HG03045 (cell line): ENCODE results near the gene TULP4.
"Not testable (repeated sequence)": the region's sequence is repeated elsewhere in the genome, so short reads cannot be mapped to it uniquely, and the experiment has no call there.

ENCODE experiments used
- ATAC-seq: cut with Tn5 transposase; IDR thresholded peaks from one replicate; pipeline ENCODE4 v1.9.1; 2021; ENCODE audit warnings: mild to moderate bottlenecking, moderate library complexity; ENCODE audit not compliant: unreplicated experiment

TULP4 gene

GRCh38 chr6:158324136-158324535 is 11.9 kb downstream of the TULP4 start:
- no peak for ATAC-seq

DNA sequence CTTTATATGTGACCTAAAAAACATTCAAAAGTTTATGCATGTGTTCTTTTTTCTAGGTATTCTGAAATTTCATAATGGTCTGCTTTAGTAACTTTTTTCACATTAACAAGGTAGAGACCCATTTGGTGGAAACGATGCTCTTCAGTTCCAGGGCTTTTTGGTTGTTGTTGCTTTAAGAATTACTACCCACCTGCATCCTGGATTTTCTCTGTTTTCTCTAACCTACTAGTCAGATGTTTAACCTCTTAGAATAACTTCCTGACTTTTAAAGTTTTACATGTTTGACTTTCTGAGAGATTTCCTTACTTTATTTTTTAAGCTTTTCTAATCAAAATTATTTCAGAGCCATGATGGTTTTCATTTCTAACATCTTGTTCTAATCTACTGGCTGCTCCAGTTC is 14.9 kb downstream of the TULP4 start:
- no peak for ATAC-seq

GRCh38 chr6:158328952-158329351 is 16.7 kb downstream of the TULP4 start:
- no peak for ATAC-seq

GRCh38 chr6:158329531-158329930 is 17.3 kb downstream of the TULP4 start:
- ATAC-seq = no peak

- no peak for ATAC-seq
Observed at GRCh38 chr6:158330016-158330415, 17.8 kb downstream of the TULP4 start.

DNA sequence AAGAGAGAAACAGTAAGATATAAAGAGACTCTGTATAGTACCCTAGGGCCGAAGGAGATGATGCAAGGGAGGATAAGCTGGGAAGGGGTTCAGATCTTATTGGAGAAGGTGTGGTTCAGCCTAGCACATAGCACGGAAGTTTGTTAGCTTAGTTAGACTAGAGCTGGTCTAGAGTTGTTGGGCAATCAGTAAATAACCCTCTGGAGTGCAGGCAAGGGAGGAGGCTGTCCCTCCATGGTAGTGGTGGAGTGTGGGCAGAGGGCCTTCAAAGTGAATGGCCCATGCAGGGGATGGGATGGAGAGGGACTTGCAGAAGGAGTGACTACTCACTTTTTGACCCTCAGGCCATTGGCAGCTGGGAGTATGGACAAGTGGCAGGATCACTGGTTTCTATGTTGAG is 20.0 kb downstream of the TULP4 start:
- no peak for ATAC-seq

DNA sequence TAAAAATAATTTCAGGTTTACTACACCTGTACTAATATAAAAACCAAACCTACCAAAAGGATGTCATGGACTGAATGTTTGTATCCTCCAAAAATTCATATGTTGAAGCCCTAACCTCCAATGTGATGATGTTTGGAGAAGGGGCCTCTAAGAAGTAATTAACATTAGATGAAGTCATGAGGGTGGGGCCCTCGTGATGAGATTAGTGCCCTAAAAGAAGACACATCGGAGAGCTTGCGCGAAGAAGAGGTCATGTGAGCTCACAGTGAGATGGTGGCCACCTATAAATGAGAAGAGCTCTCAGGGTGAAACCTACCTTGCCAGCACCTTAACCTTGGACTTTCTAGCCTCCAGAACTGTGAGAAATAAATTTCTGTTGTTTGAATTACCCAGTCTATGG is 20.8 kb downstream of the TULP4 start:
- ATAC-seq = no peak

GRCh38 chr6:158334534-158334933 is 22.3 kb downstream of the TULP4 start:
- ATAC-seq = no peak

DNA sequence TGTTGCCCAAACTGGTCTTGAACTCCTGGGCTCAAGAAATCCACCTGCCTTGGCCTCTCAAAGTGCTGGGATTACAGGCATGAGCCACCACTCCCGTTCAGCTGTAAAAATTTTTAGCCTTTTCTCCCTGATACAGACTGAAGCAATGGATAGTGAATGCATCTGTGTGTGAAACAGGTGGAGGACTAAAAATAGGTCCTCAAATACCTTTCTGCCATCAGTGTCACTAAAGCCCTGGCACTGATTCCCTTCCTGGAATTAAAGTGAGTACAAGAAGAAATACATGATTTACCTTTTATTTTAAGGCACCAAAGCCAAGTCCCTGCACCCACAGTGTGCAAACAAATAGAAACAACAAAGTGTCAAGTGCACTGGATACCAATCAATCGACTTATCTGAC is 25.1 kb downstream of the TULP4 start:
- no peak for ATAC-seq

DNA sequence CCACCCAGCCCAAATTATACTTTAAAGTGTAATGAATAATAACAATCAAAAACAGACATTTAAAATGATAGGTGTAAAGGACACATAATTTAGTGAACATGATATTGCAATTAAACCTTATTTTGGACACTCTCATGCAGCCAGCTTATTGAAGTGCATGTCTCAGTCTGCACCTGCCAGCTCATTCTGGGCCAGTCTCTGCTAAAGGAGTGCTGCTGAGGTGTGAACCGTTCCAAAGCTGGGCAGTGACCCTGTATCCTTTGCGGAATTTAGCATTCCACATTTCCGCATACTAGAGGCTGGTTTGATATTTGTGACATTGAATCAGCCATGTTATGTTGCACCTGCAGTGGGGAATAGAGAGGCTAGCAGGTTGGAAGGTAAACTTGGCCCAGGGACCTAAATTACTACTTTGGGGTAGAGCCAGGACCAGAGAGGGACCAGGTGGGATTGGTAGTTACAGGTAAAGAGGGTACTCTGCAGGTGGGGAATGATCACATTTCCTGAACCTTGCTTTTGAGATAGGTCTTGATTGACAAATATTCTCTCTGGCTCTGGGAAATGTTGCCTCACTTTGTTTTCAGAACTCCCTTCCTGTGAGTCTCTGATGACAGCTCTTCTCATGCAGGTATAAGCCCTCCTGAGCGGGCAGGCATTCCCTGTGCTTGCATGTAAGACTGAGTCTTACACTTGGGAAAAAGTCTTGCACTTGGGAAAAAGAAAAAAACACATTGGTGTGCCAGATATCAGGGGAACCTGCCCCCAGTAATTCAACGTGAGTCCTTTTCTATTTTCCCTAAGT is 26.2 kb downstream of the TULP4 start:
- ATAC-seq = no peak

DNA sequence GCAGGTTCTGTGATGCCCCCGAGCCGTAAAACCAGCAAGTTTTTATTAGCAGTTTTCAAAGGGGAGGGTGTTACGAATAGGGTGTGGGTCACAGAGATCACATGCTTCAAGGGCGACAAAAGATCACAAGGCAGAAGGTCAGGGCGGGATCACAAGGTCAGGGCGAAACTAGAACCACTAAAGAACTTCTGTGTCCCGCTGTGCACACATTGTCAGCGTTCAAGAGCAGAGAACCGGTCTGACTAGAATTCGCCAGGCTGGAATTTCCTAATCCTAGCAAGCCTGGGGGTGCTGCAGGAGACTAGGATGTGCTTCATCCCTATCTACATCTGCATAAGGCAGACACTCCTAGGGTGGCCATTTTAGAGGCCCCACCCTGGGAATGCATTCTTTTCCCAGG is 26.9 kb downstream of the TULP4 start:
- ATAC-seq = not testable (repeated sequence)

- no peak for ATAC-seq
Observed at GRCh38 chr6:158340252-158340651, 28.0 kb downstream of the TULP4 start.

GRCh38 chr6:158344534-158344933 is 32.3 kb downstream of the TULP4 start:
- no peak for ATAC-seq

- ATAC-seq = not testable (repeated sequence)
Observed at GRCh38 chr6:158345444-158345843, 33.2 kb downstream of the TULP4 start.

DNA sequence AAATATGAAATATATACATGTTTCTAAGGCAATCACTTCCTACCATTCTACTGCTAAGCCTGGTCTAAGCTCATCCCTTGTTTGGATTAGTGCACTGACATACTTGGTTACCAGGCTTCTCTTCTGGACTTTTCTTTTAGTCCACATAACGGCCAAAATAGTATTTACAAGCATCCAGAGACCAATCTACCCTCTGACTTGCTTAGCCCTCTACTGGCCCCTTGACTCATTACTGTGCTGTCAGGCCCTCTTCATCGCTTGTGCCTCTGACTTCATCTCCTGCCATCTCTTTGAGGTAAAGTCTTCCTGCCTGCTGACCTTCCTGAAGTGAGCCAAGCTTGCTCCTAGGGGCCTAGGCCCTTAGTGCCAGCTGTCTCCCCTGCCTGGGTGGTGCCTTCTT is 35.1 kb downstream of the TULP4 start:
- no peak for ATAC-seq

- ATAC-seq = not testable (repeated sequence)
Observed at GRCh38 chr6:158348737-158349504, 36.7 kb downstream of the TULP4 start.

- not testable (repeated sequence) for ATAC-seq
Observed at GRCh38 chr6:158349505-158350275, 37.4 kb downstream of the TULP4 start.

- not testable (repeated sequence) for ATAC-seq
Observed at GRCh38 chr6:158350731-158351130, 38.5 kb downstream of the TULP4 start.

GRCh38 chr6:158353883-158354877 is 41.9 kb downstream of the TULP4 start:
- ATAC-seq = no peak
